DOHH2 (cell line): ENCODE results near the gene SRF.

ENCODE experiments used
- CTCF ChIP-seq: fragments of 200-600 bp; sonication (generic); IDR thresholded peaks from one replicate; pipeline ENCODE4 v1.5.1; 2014; ENCODE audit warnings: antibody characterized with exemption, mild to moderate bottlenecking, low read depth, low read length; ENCODE audit not compliant: poor library complexity, severe bottlenecking
- EZH2phosphoT487 ChIP-seq: fragments of 200-600 bp; sonication (generic); IDR thresholded peaks from 2 replicates; pipeline ENCODE4 v1.6.1; 2017; ENCODE audit warnings: borderline replicate concordance, mild to moderate bottlenecking, antibody characterized with exemption, low read length, moderate library complexity, mixed read lengths

- TF ChIP-seq CTCF: no peak
- no peak for TF ChIP-seq EZH2phosphoT487
Observed at GRCh38 chr6:43149265-43149664, 21.8 kb upstream of the SRF start.
